Activated naive CD4-positive, alpha-beta T cell (primary cell): ENCODE measurements around the gene MTMR6.
"Not testable (repeated sequence)": the region's sequence is repeated elsewhere in the genome, so short reads cannot be mapped to it uniquely, and the experiment has no call there.

Experiments used
- DNase-seq, 4 experiments: peaks; one replicate each; lab custom pipeline; 2025; lab: John Stamatoyannopoulos, UW

Gene MTMR6

DNA sequence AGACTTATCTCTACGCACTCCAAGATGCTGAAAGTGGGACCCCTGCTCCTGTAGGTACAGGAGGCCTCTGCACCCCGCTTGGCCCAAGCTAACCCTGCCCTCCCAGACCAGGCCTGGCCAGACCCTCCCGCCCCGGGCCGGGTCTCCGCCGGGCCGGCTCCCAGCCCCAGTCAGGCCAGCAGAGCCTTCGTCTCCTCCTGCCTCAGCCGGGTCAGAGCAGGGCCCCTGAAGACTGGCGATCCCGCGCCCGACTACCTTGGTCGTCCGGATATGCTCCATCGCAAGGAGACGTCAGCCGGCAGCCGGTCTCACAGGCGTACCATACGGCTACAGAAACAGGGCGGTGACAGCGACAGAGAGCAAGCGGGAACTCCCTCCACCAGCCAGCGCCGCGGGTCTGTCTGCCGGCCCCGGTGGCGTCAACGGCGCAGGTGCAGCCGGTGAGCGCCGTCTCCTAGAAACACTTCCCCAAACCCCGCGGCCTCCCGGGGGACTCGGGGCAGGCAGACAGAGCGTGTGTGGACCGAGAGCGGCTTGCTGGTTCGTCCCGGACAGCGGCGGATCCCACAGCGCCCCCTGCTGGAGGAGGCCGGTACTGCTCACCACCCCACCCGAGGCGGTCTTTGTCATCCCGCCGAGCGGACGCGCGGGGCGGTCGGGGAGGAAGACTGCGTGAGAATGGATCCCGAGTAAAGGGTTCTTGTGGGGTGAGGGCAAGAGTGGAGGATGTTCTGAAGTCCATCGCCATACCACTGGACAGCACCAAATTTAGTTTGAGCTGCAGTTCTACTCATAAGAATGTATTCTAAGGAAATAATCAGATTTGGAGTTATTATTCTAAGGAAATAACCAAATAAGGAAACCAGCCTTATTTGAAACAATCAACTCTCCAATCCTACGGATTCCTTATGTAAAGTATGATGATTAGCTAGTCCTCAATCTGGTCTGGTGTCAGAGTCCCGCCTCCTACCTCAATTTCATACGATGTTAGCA lies at the start of gene MTMR6:
TSS of gene MTMR6 (minus strand) at position 520 of the 993 bp plus-strand sequence. CDS start at position 279, 241 bp downstream.
- peak; percentile 92 to 98 (median 98) for DNase-seq

DNA sequence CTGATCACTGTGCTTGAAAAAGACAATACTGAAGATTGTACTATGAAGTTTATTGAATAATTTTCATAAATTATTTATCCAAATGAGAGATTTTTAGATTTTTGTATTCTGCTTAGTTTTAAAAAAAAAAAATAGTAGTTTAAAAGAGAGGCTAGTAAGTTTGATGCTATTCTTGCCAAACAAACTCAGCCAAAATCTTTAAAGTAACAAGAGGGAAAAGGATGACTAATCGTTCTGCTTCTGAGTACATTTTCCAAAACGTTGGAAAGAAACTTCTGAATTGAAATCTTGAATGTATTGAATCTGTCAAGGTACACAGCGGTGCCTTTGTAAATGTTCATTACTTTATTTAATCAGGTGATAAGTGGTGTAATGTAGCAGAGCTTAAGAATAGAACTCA lies 48.6 kb upstream of the MTMR6 start:
- DNase-seq = no peak

DNA sequence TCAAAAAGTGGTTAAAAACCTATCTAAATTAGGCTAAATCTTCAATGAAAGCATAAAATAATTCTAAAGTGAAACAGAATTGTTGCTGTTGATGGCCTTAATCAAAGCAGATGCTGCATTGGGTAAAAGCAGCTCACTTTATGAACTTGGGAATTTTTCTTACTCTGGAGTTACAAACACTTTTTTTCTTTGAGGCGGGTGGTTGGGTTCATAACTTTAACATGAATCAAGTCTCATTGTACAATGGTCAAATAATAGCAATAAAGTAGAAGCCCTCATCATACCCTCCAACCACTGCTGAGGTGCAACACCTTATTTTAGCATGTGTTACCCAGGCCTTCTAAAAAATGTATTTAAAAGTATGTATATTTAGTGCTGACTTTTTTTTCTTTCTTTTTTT lies 43.3 kb upstream of the MTMR6 start:
- no peak for DNase-seq

DNA sequence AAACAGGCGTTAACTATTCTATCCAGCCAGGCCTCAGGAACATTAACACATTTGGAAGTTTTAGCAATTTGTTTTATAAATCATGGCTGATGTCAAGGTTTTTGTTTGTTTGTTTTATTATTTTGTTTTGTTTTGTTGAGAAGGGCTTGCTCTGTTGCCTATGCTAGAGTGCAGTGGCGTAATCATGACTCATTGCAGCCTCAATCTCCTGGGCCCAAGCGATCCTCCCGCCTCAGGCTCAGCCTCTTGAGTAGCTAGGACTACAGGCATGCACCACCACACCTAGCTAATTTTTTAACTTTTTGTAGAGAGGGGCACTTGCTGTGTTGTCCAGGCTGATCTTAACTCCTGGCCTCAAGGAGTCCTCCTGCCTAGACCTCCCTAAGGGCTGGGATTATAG lies 42.4 kb upstream of the MTMR6 start:
- DNase-seq = no peak

DNA sequence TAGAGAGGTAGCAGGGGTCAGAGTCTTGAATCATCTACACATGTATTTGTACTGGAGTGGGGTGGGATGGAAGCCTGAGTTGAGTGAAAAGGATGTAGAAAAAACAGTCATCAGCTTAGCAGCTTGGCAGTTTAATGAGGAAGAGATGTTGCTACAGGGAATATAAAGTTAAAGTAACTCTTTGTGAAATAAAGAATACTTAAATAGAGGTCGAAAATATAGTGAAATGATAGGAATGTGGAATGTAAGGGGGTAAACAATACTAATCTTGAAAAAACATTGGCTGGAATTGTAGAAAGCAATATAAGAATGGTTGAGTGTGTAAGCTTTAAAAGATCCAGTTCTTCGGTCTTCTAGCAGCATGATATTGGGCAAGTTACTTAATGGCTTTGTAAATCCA lies 36.8 kb upstream of the MTMR6 start:
- no peak for DNase-seq

DNA sequence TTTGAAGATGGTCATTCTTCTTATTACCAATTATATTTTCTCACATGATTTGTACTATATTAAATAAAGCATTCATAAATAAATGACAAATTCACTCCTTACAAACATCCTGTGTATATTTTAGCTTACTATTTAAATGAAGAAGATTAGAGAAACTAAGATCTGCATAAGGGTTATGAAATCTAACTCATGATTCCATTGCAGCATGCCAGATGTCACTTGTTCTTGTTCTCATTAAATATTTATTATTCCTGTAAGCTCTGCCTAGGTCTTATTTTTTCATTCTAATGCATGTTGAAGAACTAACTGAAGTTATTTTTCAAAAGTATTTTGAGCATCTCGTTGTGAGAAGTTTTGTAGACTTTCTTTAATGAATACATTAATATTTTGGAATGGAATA lies 32.5 kb upstream of the MTMR6 start:
- no peak for DNase-seq

DNA sequence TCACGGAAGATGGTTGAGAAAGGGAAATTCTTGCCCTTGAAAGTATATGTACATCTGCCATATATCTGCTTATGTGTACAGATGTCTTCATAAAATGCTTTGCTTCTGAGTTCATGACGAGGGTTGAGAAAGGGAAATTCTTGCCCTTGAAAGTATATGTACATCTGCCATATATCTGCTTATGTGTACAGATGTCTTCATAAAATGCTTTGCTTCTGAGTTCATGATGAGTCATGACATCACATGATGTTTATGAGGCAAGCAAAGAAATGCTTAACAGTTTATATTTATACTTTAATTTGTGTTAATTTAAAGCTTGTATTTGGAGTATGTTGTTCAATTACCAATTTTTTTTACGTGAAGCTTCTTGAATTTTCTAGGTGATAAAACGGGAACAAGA lies 31.7 kb upstream of the MTMR6 start:
- not testable (repeated sequence) for DNase-seq

DNA sequence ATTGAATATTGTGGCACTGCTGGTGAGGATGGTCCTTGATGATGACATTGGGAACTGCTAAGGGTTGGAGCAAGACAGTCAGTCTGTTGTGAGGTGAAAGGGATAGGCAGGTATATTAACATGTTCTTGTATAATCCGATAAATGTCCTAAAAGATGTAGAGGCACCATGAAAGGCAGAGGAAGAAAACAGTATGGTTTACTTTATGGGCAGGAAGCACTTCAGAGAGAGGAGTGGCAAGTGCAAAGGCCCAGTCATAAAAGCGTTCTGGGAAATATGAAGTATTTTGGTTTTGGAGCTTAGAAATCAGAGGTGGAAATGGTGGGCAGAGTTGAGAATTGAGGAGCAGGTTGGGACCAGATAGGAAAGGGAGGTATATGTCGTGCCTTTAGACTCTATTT lies 23.6 kb upstream of the MTMR6 start:
- DNase-seq = no peak

DNA sequence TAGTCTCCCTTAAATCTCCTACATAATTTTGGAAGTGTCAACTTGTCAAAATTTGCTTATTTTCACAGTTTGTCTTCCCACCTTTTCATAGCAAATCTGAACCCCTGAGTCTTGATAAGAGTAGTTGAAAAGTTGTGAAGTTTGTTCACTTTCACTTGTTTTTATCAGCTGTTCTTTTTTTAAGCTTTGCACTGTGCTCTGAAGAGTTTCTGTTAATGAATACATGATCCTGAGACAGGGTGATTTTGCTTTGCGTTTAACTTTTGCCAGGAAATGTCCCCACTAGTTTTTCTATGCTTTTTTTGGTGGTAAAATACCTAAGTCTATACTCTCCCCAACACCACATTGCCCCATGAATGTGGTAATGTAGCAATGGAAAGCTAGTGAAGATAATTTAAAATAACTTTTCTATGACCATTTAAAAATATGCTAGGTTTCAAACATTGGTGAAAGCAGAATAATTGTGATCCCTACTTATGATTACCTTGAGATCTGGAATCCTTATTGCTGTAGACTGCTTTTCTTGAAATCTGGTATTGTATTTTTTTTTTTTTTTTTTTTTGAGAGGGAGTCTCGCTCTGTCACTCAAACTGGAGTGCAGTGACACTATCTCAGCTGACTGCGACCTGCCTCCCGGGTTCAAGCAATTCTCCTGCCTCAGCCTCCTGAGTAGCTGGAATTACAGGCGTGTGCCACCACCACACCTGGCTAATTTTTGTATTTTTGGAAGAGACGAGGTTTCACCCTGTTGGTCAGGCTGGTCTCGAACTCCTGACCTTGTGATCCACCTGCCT lies 19.6 kb upstream of the MTMR6 start:
- DNase-seq = no peak

DNA sequence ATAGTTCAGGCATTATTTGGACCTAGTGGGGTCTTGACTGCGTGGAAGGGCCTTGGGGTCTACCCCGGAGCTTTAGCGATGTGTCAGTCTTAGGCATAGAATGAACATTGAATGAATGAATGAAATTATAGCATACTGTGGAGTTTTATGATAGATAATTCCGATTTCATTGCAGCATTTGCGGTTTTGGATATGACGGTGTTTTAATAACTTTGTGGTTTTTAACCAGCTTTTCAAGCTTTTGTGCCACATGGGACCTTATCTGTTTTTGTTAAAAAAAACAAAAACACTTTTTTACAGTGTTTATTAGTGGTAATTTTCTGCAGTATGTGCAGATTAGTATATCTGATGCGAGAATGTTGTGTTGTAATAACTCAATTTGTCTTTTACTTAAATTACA lies 14.8 kb upstream of the MTMR6 start:
- no peak for DNase-seq

DNA sequence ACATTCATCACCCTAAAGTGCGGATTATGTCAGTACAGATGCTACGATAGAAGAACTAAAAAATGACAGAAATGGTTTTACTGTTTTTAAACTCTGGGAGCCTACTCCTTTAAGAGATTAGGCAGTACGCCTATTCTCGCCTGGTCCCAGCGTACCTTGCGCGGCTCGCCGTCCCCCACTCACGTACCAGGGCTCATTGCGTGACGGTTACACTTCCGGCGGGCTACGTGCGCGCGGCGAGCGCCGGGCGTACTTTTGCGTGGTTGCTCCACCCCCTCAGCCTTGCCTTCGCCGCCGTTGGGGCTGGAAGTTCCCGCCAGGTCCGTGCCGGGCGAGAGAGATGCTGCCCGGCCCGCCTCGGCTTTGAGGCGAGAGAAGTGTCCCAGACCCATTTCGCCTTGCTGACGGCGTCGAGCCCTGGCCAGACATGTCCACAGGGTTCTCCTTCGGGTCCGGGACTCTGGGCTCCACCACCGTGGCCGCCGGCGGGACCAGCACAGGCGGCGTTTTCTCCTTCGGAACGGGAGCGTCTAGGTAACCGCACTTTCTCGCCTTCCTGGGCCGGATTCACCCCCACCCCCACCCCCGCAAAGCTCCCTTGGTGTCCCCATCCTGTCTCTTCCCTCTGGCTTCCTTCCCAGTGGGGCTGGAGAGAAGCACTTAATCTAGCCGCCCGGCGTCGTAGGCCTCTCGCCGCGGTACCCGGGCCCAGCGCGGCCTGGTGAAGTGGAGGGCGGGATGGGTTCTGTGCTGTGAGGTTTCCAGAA lies 14.2 kb upstream of the MTMR6 start, which contains the start of gene NUP58:
TSS of gene NUP58 (plus strand) at position 279 of the 767 bp plus-strand sequence. CDS start at position 428, 149 bp downstream.
- DNase-seq = peak; percentile 75 to 88 (median 82)

DNA sequence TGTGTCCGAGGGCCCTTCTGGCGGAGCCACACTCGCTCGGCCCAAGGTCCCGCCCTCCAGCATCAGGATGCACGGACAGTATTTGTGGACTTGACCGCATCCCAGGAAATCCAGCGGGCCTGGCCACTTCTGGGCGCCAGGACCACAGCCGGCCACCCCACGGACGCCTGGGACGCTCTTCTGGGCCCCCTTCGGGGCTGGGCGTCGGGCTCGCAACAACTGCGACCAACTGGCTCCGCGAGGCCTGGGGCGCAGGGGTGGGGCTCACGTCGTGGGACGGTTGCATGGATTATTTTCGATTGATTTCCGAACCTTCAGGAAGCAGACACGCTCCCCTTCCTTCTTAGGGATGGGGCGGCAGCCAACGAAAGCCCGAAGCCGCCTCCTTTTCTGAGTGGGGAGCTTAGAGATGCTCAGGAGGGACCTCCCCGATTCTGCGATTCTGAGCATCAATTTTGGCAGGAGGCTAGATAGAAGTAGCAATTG lies 13.6 kb upstream of the MTMR6 start:
- DNase-seq = peak in 3 of 4 experiments; percentile 12 to 19 (median 17)

DNA sequence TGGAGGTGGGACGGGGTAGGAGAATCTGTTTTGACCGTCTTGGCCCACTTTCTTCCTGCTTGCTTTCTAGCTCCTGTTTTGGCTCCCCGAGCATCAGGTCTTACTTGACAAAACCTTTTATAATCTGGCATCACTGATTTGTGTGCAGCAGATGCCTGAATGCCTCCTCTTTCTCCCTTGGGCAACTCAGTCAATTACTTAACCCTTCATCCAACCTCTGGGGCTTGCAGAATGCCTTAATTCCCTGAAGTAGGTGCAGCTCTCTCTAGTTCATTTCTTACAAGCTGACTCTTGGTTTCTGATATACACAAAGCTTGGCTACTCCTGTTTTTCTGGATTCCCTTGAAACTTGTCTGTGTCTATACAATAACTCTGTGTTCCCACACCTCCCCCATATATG lies 8.4 kb upstream of the MTMR6 start:
- no peak for DNase-seq

DNA sequence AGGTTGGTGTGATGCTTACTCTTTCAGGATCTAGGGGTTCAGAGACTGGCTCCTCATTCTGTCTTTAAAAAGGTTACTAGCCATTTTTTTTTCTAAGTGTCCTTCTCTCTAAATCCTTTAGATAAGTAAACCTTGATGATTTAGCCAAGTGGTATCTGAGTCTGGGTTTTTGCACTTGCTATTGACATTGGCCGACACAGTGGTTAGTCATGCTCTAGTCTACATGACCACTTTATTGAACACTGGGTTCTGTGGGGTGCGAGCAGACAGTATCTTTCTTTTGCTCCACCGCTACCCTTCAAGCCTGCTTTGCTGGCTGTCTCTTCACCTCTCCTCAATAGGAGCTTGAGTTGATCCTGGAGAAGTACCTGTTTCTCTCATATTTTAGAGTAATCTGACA lies 7.9 kb upstream of the MTMR6 start:
- DNase-seq = no peak

DNA sequence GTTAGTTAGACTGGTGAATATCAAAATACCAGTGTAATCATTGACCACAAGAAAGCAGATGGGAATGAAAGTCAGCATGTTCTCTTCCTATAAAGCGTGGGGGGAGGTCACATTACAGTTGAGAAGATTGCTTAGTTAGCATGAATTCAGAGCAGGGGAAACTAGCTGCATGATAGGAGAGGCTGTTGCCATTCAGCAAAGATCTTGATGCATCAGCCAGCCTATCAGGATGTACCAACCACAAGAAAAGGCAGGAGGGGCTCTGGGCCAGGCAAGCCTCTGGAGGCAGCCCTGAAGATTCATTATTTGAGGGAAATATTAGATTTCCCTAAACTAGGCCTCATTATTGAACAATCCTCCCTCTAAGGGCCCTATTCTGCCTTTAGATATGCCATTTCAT lies 5.0 kb upstream of the MTMR6 start:
- DNase-seq = no peak

DNA sequence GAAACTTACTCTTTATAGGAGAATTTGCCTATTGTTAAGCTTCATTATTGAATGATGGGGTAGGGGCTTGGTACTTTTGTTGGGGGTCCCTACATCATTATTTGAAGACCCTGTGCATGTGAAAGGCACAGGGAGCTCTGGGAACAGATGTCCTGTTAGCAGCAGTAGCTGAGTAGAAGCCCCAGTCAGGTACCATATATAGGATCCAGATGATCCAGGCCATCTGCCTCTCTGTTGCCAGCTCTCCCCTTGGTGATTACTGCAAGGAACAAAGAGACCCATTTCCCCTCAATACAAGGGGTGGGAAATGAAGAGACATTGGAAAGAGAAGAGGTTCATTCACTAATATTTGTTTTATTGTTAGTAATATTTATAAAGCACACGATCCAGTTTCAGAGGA lies 4.4 kb upstream of the MTMR6 start:
- no peak for DNase-seq

DNA sequence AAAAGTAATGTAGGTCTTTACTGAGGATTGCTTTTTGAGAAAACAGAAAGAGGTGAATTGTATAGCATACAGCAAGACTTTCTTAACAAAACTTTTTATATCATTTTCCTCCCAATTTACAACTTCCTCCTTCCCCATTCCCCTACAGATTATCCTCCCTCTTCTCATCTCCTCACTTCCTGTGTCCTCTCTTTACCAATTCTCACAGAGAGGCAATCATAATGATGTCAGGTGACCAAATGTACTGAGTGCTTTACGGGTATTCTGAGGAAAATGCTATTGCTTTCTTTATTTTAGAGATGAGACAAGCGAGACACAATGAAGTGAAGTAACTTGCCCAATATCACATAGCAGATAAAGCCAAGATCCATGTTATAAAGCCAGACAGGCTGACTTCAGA lies 1.7 kb upstream of the MTMR6 start:
- no peak for DNase-seq

DNA sequence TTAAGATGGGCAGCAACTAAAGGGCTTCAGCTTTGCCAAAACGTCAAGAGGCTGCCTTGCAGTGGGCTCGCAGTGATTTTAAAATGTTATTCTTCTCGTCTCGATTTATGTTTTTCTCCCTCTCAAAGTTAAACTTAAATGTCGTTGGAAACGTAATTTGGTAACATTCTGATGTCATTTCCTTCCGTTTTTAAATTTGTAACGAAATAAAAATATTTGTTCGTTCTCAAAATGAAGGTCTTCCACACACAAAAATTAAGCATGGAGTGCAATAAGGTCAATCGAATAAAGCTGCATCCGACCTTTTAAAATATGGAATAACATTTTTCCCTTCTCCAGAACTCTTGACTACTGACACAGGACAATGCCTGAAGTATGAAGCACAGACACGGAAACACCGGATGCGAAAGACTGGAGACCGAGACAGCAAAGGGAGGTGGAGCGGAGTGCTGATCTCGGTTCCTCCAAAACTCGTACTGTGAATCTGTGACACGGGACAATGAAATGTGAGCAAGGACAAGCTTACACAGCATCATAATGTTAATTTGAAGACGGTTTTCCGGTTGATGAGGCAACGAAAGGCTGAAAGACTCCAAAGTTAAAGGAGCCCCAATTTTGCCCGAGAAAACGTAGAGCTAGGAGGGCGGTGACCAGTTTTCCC lies 850 bp downstream of the MTMR6 start:
- DNase-seq = peak in 1 of 4 experiments; percentile 12

DNA sequence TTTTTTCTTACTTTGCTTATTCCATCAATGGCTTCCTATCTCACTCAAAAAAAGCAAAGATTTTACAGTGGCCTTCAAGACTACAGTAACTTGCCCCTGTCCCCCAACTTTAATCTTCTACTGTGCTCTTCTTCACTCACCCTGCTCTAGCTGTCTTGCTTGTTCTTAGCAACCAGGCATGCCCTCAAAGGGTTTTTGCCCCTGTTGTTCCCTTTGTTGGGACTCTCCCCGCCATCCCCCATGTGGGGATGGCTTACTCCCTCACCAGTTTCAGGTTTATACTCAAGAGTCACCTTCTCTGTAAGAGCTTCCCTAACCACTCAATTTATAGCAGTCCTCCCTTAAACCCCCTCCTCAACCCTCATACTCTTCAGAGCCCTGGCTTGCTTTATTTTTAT lies 5.4 kb downstream of the MTMR6 start:
- no peak for DNase-seq

DNA sequence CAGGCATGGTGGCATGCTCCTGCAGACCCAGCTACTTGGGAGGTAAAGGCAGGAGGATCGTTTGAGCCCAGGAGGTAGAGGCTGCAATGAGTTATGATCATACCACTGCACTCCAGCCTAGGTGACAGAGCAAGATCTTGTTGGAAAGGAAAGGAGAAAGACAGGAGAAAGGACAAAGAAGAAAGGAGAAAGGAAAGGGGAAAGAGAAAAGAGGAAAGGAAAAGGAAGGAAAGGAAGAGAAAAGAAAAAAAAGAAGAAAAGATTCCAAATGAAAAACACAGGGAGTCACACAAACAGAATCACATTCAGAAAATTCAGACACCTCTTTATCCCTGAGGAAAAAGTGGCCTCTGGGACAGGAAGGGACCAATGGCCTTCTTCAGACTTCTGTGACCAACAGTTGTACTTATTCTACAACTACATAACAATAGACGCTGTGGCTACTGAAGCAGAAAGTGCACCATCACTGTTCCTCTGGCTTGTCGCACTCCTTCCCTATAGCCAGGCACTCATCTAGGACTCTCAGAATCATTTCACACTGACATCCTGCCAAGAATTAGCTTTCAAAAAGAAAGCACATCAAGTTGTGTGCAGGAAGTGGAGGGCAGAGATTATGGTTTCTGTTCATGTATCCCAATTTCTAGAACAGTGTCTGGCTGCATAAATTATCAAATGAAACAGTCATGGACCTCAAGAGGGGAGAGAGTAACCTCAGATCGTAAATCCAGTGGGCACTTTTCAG lies 5.9 kb downstream of the MTMR6 start:
- no peak for DNase-seq

DNA sequence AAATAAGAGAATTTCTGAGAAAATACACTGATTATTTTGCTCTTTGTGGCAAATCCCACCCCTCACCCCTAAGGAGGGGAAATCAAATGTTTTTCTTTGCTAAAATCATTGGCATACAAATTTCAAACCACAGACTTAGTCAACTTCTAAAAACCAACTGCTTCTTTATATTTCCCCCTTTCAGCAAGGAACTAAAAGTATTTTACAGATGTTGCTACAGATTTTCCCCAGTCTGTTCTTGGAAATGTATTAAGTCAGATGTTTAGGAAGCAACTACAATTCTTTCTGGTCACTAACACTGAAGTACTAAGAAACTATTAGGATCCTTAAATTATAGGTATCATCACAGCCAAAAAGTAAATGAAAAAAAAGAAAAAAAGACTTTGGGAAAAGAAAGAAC lies 6.9 kb downstream of the MTMR6 start:
- DNase-seq = no peak
